ENCODE results near the gene BTN1A1.
"Not testable (repeated sequence)": the region's sequence is repeated elsewhere in the genome, so short reads cannot be mapped to it uniquely, and the experiment has no call there.

Gene BTN1A1

GRCh38 chr6:26494117-26494516 is 6.0 kb upstream of the BTN1A1 start:
- TF ChIP-seq, protein P1, sequence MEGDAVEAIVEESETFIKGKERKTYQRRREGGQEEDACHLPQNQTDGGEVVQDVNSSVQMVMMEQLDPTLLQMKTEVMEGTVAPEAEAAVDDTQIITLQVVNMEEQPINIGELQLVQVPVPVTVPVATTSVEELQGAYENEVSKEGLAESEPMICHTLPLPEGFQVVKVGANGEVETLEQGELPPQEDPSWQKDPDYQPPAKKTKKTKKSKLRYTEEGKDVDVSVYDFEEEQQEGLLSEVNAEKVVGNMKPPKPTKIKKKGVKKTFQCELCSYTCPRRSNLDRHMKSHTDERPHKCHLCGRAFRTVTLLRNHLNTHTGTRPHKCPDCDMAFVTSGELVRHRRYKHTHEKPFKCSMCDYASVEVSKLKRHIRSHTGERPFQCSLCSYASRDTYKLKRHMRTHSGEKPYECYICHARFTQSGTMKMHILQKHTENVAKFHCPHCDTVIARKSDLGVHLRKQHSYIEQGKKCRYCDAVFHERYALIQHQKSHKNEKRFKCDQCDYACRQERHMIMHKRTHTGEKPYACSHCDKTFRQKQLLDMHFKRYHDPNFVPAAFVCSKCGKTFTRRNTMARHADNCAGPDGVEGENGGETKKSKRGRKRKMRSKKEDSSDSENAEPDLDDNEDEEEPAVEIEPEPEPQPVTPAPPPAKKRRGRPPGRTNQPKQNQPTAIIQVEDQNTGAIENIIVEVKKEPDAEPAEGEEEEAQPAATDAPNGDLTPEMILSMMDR (IDR thresholded peaks at IDR 0.05; ENCODE audit: borderline replicate concordance, insufficient read depth, low read depth, low read length), result no peak
- no peak overlapping the region for H3K4me3 ChIP-seq (ENCODE audit: low read depth, low read length)

- no peak overlapping the region for H3K4me3 ChIP-seq (ENCODE audit: low read depth, low read length)
- TF ChIP-seq, protein P1 (IDR thresholded peaks at IDR 0.05; ENCODE audit: borderline replicate concordance, insufficient read depth, low read depth, low read length), result no peak
Measured at GRCh38 chr6:26495281-26495680, 4.8 kb upstream of the BTN1A1 start.

- TF ChIP-seq, protein P1 (IDR thresholded peaks at IDR 0.05; ENCODE audit: borderline replicate concordance, insufficient read depth, low read depth, low read length), result no peak
- H3K4me3 ChIP-seq (ENCODE audit: low read depth, low read length), result no peak overlapping the region
Measured at GRCh38 chr6:26497610-26498009, 2.5 kb upstream of the BTN1A1 start.

DNA sequence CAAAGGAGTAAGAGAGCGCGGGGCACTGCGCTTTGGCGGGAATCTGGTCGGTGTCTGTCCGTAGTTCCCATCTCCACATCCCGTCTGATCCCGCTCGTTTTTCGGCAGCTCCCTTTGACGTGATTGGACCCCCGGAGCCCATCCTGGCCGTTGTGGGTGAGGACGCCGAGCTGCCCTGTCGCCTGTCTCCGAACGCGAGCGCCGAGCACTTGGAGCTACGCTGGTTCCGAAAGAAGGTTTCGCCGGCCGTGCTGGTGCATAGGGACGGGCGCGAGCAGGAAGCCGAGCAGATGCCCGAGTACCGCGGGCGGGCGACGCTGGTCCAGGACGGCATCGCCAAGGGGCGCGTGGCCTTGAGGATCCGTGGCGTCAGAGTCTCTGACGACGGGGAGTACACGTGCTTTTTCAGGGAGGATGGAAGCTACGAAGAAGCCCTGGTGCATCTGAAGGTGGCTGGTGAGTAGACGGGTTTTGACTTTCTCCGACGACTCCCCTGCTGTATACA is 1.4 kb downstream of the BTN1A1 start:
- H3K4me3 ChIP-seq (ENCODE audit: low read depth, low read length), result peak overlapping the region; percentile 23
- TF ChIP-seq, protein P1 (IDR thresholded peaks at IDR 0.05; ENCODE audit: borderline replicate concordance, insufficient read depth, low read depth, low read length), result no peak

- H3K4me3 ChIP-seq (ENCODE audit: low read depth, low read length), result no peak overlapping the region
- TF ChIP-seq, protein P1 (IDR thresholded peaks at IDR 0.05; ENCODE audit: borderline replicate concordance, insufficient read depth, low read depth, low read length), result no peak
Measured at GRCh38 chr6:26502165-26502564, 2.1 kb downstream of the BTN1A1 start.

GRCh38 chr6:26502626-26503025 is 2.5 kb downstream of the BTN1A1 start:
- H3K4me3 ChIP-seq (ENCODE audit: low read depth, low read length), result no peak overlapping the region
- TF ChIP-seq, protein P1 (IDR thresholded peaks at IDR 0.05; ENCODE audit: borderline replicate concordance, insufficient read depth, low read depth, low read length), result no peak

DNA sequence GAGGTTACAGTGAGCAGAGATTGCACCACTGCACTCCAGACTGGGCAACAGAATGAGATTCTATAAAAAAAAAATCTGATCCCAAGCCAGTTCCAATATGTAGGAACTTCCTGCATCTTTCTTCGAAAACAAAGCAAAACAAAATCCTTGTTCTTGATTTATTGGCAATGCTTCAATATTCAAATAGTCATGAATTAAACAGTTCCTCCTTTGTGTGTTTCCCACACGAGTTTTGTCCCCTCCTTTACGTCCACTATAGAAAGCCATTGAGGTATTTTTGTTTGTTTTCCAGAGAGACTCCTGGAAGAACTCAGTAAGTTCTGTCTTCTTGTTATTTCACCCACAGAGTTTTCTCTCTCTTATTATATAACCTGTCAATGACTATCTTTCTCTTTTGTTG is 7.6 kb downstream of the BTN1A1 start:
- no peak overlapping the region for H3K4me3 ChIP-seq (ENCODE audit: low read depth, low read length)
- TF ChIP-seq, protein P1 (IDR thresholded peaks at IDR 0.05; ENCODE audit: borderline replicate concordance, insufficient read depth, low read depth, low read length), result no peak

DNA sequence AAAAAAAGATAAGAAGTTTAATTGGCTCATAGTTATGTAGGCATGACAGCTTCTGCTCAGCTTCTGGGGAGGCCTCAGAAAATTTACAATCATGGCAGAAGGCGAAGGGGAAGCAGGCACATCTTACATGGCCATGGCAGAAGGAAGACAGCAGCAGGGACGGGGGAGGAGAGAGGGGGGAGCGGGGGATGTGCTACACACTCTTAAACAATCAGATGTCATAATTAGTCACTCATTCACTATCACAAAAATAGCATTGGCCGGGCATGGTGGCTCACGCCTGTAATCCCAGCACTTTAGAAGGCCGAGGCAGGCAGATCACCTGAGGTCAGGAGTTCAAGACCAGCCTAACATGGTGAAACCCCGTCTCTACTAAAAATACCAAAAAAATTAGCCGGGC is 10.9 kb downstream of the BTN1A1 start:
- H3K4me3 ChIP-seq (ENCODE audit: low read depth, low read length), result not testable (repeated sequence)

Measured in GM12875 (cell line).